Caco-2 (cell line): ENCODE data around the gene MTFMT. TPM values are rescaled to one million over a fixed set of nuclear protein-coding genes. Genes with fewer than 3 reads are reported as not detected.
"Not testable (repeated sequence)": the region's sequence is repeated elsewhere in the genome, so short reads cannot be mapped to it uniquely, and the experiment has no call there.

Experiments used
- BruUV-seq: library from RNA; stranded (reverse); fragments of 400-500 nt; replicated peaks from 2 replicates; lab custom pipeline; 2021; lab: Mats Ljungman, UMichigan
- CTCF ChIA-PET: fragments of 300-600 bp; sonication (Branson Sonifier 250); formaldehyde crosslinking; loops from one replicate; lab custom pipeline; 2022; ENCODE audit warnings: antibody characterized with exemption; lab: Charles Lee
- POLR2A ChIA-PET: fragments of 300-600 bp; sonication (Branson Sonifier 250); formaldehyde crosslinking; loops from one replicate; lab custom pipeline; 2022; ENCODE audit warnings: antibody characterized with exemption; lab: Charles Lee
- DNase-seq, 2 experiments: peaks; one replicate each; pipeline versions ENCODE4 v3.0.0 to v3.0.0-alpha.2; 2020 to 2022
- H3K27me3 ChIP-seq: replicated peaks from 2 replicates; pipeline ENCODE4 v1.6.0; 2011; ENCODE audit warnings: low read length; ENCODE audit not compliant: control insufficient read depth, insufficient read depth
- H3K36me3 ChIP-seq: 2 replicates; pipeline ENCODE4 v1.5.1; 2011; ENCODE audit warnings: low read length; ENCODE audit not compliant: control insufficient read depth, insufficient read depth
- H3K4me1 ChIP-seq: fragments of 250-450 bp; sonication (Bioruptor Pico); 2 replicates; pipeline ENCODE4 v1.5.1; 2020; ENCODE audit warnings: mild to moderate bottlenecking
- H3K4me3 ChIP-seq: 2 replicates; pipeline ENCODE4 v1.5.1; 2011; ENCODE audit warnings: low read depth, mild to moderate bottlenecking, control low read depth, low read length
- H3K9me3 ChIP-seq: fragments of 250-450 bp; sonication (Bioruptor Pico); 2 replicates; pipeline ENCODE4 v1.5.1; 2020; ENCODE audit warnings: mild to moderate bottlenecking, moderate library complexity
- H3K27ac Mint-ChIP-seq: one replicate; pipeline ENCODE4 v1.8.0; 2022; ENCODE audit warnings: mixed read lengths; ENCODE audit not compliant: unreplicated experiment
- H3K27me3 Mint-ChIP-seq: one replicate; pipeline ENCODE4 v1.8.0; 2022; ENCODE audit warnings: mixed read lengths; ENCODE audit not compliant: insufficient read depth, unreplicated experiment
- H3K36me3 Mint-ChIP-seq: one replicate; pipeline ENCODE4 v1.8.0; 2022; ENCODE audit warnings: mild to moderate bottlenecking, mixed read lengths; ENCODE audit not compliant: insufficient read depth, unreplicated experiment
- H3K4me1 Mint-ChIP-seq: one replicate; pipeline ENCODE4 v1.8.0; 2022; ENCODE audit warnings: low read depth, mixed read lengths; ENCODE audit not compliant: unreplicated experiment
- H3K4me3 Mint-ChIP-seq: one replicate; pipeline ENCODE4 v1.8.0; 2022; ENCODE audit warnings: mild to moderate bottlenecking, moderate library complexity, mixed read lengths; ENCODE audit not compliant: unreplicated experiment
- H3K9me3 Mint-ChIP-seq: one replicate; pipeline ENCODE4 v1.8.0; 2022; ENCODE audit warnings: mixed read lengths; ENCODE audit not compliant: unreplicated experiment
- CTCF ChIP-seq, 2 experiments: fragments of 200-600 bp in 1 of 2; IDR thresholded peaks; 1 replicate in 1 of 2; 2 replicates in 1 of 2; pipeline versions ENCODE4 v1.5.1 to v1.8.0; 2011 to 2022; ENCODE audit warnings: antibody characterized with exemption in 1 of 2, control low read depth in 1 of 2, inconsistent platforms in 1 of 2, low read depth in 1 of 2, low read length in 1 of 2, mild to moderate bottlenecking in 1 of 2, moderate library complexity in 1 of 2; ENCODE audit not compliant: insufficient read depth in 1 of 2, severe bottlenecking in 1 of 2, unreplicated experiment in 1 of 2
- intact Hi-C: fragments of 100-400 bp; cut with micrococcal nuclease; formaldehyde crosslinking; loops from one replicate; pipeline ENCODE4 v1.10.0; 2022; ENCODE audit not compliant: unreplicated experiment
- total RNA-seq: library from RNA; stranded (reverse); gene quantifications from 2 replicates; pipeline ENCODE4 v1.2.3, GENCODE V29; 2022

Gene MTFMT
- total RNA-seq, 1 experiment from 2014 or later: 24.7 TPM

GRCh38 chr15:65076486-65077290 is 47.2 kb upstream of the MTFMT start, which contains the start of gene KBTBD13:
Gene KBTBD13 (plus strand): TSS chr15:65076746. CDS start chr15:65076816, 70 bp downstream.
- H3K4me1 ChIP-seq: no peaks in the 10 kb centered on the region
- Mint-ChIP-seq H3K27me3 (no peaks in the 10 kb centered on the region), H3K4me3 (no peak within 1 kb of the TSS), H3K27ac (no peak within 1 kb of the TSS), H3K4me1 (peaks cover 5% of the 10 kb centered on the region), H3K9me3 (no peaks in the 10 kb centered on the region), H3K36me3 (no peaks in the 10 kb centered on the region)
- ChIA-PET CTCF (no interaction called here), POLR2A (no interaction called here)
- no peak for TF ChIP-seq CTCF (IDR thresholded peaks at IDR 0.05; ENCODE audit: insufficient read depth in 1 of 2, low read depth in 1 of 2, low read length in 1 of 2, severe bottlenecking in 1 of 2, unreplicated experiment in 1 of 2)
- H3K4me3 ChIP-seq: no peak within 1 kb of the TSS
- no peaks in the 10 kb centered on the region for H3K36me3 ChIP-seq
- no TSS peak for BruUV-seq
- H3K9me3 ChIP-seq: peaks cover 4% of the 10 kb centered on the region; the same call in 1 of the 2 replicates
- DNase-seq: no peak
- no peaks in the 10 kb centered on the region for H3K27me3 ChIP-seq
- intact Hi-C loops: no loop called here

GRCh38 chr15:65075607-65076395 is 46.4 kb upstream of the MTFMT start:
- H3K4me1 Mint-ChIP-seq, H3K36me3 Mint-ChIP-seq, DNase-seq, CTCF ChIA-PET, H3K9me3 Mint-ChIP-seq, H3K27me3 Mint-ChIP-seq, H3K27ac Mint-ChIP-seq, H3K4me3 ChIP-seq, H3K4me1 ChIP-seq, BruUV-seq, POLR2A ChIA-PET, H3K9me3 ChIP-seq, H3K4me3 Mint-ChIP-seq, H3K36me3 ChIP-seq, intact Hi-C loops, H3K27me3 ChIP-seq: not testable (repeated sequence)

GRCh38 chr15:65074946-65075345 is 45.5 kb upstream of the MTFMT start:
- H3K27me3 Mint-ChIP-seq, H3K9me3 Mint-ChIP-seq, H3K4me3 Mint-ChIP-seq, H3K9me3 ChIP-seq, intact Hi-C loops, H3K36me3 ChIP-seq, DNase-seq, BruUV-seq, POLR2A ChIA-PET, H3K4me1 Mint-ChIP-seq, H3K27ac Mint-ChIP-seq, CTCF ChIA-PET, H3K4me1 ChIP-seq, H3K36me3 Mint-ChIP-seq, H3K4me3 ChIP-seq, H3K27me3 ChIP-seq: not testable (repeated sequence)

GRCh38 chr15:65072617-65073016 is 43.2 kb upstream of the MTFMT start:
- H3K4me3 Mint-ChIP-seq: no peak overlapping the region
- no peaks in the 10 kb centered on the region for H3K36me3 Mint-ChIP-seq
- no peak overlapping the region for H3K27ac Mint-ChIP-seq
- intact Hi-C loops: no loop called here
- peaks cover 4% of the 10 kb centered on the region; the same call in 1 of the 2 replicates for H3K9me3 ChIP-seq
- H3K36me3 ChIP-seq: no peaks in the 10 kb centered on the region
- no peaks in the 10 kb centered on the region for H3K4me1 Mint-ChIP-seq
- H3K27me3 ChIP-seq: no peaks in the 10 kb centered on the region
- ChIA-PET CTCF (no interaction called here), POLR2A (no interaction called here)
- no peak overlapping the region for H3K4me3 ChIP-seq
- no peaks in the 10 kb centered on the region for H3K9me3 Mint-ChIP-seq
- no peaks in the 10 kb centered on the region for H3K4me1 ChIP-seq
- no TSS peak for BruUV-seq
- TF ChIP-seq CTCF (IDR thresholded peaks at IDR 0.05; ENCODE audit: insufficient read depth in 1 of 2, low read depth in 1 of 2, low read length in 1 of 2, severe bottlenecking in 1 of 2, unreplicated experiment in 1 of 2): no peak
- no peak for DNase-seq
- H3K27me3 Mint-ChIP-seq: no peaks in the 10 kb centered on the region
